ENCODE measurements around the gene LCN12.

Gene LCN12, protein sequence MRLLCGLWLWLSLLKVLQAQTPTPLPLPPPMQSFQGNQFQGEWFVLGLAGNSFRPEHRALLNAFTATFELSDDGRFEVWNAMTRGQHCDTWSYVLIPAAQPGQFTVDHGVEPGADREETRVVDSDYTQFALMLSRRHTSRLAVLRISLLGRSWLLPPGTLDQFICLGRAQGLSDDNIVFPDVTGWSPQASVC

DNA sequence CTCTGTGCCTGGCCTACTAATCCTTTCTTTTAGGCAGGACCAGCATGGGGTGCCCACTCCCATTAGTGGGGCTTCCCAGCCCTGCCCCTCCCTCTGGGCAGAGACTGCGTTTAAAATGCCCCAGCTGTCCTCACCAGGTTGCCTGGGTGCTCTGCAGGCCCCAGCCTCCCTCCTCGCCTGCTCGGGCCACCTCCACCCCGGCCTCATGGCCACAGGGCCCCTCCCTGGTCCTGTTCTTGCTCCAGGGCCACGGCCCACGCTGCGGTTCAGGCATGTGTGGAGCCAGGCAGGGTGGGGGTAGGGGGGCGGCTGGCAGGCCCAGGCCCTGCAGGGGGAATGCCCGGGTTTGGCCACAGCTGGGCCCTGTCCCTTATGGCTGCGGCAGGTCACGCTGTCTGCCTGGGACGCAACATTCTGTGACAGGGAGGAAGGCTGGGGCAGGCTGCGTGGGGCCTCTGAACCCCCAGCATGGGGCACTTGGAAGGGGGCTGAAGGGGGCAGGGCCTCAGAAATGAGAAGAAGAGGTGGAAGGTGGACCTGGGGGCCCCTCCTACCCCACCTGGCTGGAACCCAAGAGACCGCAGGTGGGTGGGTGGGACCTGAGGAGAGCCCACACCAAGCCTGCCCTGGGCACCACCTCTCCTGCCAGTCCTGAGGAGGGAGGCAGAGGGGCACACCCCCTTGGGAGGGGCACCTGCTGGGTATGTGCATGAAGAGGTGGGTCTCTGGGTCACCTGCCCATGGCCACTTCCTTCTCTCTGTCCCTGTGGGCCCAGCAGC, at the start of gene LCN12:
TSS of gene LCN12 (plus strand) at position 733 of the 780 bp plus-strand sequence. CDS start 55 bp downstream, outside the sequence.
- DNase-seq: no peak

DNA sequence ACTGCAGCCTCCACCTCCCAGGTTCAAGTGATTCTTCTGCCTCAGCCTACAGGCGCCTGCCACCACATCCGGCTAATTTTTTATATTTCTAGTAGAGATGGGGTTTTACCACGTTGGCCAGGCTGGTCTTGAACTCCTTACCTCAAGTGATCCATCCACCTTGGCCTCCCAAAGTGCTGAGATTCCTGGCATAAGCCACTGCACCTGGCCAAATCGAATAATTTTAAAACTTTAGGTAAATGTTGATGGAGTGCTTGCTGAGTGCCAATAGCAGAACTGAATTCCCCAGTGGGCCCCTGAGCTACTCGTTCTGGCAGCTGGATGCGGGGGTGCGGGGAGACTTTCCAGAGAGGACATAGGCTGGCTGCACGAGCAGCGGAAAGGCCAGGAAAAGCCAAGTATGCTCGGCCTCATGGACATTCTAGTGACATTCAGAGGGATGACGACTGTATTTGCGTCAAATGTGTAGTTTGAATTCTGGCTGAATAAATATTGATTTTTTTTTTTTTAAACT, 49.0 kb upstream of the LCN12 start:
- DNase-seq: no peak

DNA sequence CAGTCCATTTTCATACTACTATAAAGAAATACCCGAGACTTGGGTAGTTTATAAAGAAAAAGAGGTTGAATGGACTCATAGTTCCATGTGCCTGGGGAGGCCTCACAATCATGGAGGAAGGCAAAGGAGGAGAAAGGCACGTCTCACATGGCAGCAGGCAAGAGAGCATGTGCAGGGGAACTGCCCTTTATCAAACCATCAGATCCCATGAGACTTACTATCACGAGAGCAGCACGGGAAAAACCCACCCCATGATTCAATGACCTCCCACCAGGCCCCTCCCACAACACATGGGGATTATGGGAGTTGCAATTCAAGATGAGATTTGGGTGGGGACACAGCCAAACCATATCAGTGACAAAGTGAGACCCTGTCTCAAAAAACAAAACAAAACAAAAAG, 45.8 kb upstream of the LCN12 start:
- DNase-seq: no peak

DNA sequence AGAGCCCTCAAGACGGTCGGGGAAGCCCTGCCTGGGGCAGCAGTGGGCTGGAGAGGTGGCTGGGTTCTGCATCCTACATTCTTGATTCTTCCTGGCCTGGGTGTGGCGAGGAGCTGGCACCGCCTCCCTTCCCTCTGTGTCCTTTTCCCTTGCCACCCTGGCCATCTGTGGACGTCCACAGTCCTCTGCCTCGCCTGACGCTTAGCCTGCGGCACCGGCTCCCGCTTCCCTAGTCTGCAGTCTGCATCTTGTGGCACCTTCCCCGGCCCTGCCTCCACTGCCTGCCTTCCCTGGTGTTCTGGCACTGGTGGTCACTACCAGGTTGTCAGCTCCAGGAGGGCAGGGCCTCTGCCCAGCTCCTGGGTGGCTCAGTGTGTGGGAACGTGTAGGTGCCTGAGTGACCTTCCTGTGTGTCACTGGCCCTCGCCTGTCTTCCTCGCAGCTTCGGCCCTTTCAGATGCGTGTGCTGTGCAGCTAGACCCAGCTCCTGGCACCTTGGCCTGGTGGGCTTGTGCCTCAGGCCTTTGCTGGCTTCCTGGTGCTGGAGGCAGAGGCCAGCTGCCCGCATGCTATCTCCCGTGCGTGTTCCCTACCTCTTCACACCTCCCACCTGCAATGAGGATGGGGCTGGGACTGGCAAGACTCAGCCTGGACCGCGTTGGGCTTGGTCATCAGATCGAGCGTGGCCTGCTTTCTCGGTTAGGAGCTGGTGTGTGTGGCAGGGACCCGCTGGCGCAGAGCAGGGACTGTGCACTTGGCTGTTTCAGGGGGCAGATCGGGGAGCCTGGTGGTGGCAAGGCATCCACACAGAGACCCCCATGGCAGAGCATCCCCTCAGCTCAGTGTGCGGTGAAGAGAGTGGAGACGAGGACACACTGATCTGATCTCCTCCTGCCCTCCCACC, 44.8 kb upstream of the LCN12 start:
- no peak for DNase-seq

DNA sequence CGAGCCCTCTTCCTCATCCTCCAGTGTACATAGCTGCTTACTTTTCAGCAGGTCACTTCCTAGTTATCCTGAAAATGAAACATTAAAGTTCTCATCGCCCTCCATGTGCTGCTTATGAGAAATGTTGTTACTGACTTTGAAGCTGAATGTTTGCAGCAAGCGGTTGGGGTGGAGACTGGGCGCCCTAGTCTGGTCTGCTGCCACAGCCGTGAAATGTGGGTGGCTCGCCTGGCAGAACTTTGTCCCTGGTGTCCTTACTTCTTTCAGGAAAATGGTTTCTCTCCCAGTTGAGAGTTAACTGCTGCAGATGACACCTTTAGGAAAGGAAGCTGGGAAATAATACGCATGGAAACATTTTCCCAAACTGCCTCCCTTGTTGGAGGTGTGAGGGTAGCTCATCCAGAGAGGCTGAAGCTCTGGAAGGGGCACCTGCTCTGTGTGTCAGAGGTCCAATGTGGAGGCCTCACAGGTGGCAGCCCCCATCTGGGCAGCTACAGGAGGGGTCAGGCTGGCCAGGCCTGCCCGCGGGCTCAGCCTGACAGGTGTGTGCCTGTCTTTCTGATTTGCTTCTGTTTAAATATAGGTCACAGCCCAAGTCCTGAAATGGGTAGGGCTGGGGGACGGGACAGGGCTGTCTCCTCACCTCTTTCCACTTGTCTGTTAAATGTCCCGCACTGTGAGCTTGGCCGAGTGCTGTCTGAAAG, 41.7 kb upstream of the LCN12 start:
- DNase-seq: no peak

DNA sequence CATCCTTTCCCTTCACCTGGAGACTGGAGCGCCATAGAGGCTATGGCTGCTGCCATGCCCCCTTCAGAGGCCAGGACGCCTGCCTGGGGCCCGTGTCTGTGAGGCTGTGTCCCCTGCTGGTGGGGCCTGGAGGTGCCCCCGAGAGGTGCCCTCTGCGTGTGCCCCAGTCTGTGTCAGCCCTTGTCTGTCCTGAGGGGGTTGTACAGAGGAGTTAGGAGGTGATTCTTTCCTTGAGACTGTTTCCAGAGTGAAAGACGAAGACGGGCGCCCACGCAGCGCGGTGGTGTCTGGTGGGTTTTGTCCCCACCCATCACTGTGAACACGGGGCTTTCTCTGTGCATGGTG, 41.2 kb upstream of the LCN12 start:
- no peak for DNase-seq

DNA sequence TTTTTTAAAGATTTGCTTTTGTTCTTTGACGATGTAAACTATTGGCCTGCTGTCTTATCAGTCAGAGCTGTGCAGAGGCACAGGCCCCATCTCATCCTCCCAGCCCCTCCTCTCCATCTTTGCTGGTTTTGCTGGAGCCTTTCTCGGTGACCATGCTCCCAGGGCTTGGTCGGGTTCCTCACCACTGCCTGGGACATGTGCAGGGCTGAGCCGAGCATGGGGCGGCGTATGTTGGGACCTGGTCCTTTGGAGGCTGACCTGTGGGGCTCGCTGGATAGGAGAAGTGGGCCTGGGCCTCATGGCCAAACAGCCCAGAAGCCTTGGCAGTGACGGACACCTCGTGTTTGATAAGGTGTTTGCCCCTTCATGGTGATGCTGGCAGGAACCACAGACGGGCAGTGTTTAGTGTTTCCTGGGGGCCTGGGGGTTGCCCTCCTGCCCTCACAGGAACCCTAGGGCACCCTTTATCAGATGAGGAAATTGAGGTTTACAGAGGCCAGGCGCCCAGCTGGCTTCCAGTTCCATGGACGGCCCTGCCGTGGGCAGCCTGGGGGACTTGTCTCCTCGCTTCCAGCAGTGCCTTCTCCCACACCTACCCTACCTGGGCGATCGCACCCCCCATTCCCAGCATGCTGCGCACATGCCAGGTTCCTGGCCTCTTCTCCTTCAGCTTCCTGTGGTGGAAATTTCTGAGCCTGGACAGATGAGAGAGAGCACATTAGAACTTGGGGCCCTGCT, 38.2 kb upstream of the LCN12 start:
- DNase-seq: no peak

DNA sequence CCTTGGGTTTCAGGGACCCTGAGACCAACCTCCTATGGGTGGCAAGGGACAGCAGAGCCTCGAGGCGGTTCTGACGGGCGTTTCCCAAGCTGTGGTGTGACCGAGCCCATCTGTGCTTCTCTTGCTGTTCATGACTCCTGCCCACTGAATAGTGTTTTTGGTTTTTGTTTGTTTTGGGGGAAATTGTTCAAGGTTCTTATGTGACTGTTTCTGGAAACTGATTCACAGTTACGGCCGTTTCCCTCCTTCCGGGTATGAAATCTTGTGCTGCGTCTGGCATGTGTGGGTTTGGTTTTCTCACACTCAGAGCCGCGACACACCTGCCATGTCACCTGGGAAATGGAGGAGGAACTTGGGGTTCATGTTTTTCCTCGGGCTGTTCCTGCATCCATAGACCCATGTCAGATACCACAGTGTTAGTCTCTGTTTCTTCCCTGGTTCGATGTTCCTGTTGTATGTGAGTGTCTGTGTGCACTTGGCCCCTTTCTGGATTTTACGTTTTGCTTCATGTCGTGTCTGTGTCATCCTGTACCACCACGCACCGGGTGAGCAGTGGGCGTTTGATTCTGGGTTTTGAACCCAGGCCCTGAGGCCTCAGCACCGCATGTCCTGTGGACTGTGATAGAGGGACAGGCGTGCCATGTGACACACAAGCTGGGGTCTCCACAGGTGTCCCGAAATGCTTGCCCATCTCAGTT, 36.3 kb upstream of the LCN12 start:
- DNase-seq: no peak

DNA sequence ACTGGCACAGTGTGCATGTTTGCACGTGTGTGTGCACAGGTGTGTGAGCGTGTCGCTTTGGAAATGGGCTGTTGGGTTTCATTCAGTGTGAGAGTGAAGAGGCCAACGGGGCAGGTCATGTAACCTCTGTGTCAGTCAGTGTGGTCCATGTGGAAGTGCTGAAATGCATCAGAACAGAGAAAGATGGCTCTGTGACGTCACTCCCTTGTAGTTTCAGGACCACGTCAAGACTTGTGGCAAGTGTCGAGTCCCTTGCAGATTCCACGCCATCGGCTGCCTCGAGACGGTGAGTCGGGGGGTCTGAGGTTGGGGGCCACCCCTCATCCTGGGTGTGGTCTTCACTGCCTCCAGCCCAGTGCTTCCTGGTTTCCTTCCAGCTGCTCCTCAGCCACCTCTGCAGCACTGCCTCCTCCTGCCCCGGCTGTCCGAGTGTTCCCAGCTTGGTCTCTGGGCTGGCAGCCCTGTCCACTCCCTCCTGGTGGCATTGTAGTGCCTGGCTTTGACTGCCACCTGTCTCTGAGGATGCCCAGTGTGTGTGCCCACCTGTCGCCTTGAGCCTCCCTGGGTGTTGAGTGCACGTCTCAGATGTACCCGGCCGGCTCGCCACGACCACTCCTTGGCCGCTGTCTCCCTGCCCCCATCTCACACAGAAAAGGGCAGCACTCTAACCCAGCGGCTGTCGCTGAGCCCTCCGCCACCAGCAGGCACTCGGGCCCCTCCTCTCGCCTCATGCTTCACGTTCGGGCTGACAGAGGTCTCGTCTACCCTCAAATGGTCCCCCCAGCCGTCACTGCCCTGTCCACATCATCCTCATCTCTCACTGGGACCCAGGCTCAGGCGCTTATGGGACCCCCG, 35.5 kb upstream of the LCN12 start:
- no peak for DNase-seq

DNA sequence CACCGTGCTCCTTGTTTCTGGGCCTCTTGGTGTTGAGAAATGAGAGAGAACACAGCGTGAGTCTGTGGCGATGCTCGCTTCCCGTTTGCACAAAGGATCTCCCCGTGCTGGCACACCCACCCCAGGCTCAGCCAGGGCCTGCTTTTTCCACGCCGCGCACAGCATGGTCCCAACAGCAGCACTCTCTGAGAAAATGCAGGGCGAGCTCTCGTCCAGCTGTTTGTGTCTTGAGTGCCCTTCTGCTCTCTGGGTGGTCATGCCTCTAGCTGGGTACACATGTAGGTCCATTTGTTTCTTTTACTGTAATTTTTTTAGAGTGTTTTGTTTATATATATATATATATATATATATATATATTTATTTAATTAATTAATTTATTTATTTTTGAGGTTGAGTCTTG, 34.2 kb upstream of the LCN12 start:
- DNase-seq: no peak

DNA sequence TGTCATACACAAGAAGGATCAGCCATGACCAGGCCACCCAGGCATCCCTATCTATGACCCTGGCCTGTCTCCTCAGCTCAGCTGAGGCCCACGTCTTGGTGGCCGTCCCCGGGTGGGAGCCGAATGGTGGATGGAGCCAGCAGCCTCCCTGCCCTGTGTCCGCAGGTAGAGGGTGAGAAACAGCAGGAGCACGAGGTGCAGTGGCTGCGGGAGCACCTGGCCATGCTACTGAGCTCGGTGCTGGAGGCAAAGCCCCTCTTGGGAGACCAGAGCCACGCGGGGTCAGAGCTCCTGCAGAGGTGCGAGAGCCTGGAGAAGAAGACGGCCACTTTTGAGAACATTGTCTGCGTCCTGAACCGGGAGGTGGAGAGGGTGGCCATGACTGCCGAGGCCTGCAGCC, 32.0 kb upstream of the LCN12 start:
- no peak for DNase-seq

DNA sequence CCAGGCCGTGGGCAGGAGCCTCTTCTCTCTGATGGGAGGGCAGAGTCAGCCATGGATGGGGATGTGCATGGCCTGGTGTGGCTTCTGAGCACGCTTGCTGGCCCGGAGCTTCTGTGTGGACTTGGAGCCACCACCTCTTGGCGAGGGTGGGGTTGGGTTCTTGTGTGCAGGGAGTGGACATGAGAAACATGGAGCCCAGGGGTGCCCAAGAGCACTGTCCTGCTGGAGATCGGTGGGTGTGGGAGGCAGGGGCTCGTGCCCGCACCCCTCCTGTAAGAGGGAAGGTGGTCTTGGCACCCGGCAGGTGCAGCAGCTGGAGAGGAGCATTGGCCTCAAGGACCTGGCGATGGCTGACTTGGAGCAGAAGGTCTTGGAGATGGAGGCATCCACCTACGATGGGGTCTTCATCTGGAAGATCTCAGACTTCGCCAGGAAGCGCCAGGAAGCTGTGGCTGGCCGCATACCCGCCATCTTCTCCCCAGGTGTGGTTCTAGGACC, 31.3 kb upstream of the LCN12 start:
- DNase-seq: no peak

DNA sequence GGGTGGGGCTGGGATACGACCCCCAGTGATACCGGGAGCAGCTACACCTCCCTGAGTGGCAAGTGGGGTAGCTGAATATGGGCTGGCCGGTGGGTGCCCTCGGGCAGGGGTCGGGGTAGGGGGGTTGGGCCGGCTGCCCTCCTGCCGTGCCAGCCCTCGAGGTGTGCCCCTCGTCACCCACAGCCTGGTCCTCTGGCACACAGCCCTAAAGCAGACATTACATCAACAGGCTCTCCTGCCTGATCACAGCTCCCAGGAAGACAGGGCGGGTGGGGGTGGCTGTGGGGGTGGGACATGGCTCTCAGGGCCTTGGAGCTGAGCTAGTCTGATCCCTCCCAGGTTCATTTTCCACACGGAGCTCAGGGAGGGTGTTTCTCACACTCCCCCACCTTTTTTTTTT, 30.8 kb upstream of the LCN12 start:
- DNase-seq: no peak

DNA sequence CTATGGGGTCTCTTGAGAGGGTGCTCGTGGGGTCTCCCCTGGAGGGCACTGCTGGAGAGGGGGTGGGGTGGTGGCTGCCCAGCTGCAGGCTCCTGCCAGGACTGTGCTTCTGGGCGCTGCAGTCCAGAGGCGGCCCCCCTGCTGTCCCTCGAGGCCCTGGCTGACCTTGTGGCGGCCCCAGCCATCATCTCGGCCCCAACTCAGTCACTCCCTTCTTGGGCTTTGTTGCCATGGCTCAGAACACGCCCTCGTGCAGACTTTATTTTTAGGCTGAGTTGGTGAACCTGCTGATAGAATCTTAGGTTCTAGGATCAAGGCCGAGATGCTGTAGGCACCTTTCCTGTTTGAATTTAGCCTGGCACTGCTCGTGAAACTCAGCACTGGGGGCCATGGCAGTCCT, 30.4 kb upstream of the LCN12 start:
- no peak for DNase-seq

DNA sequence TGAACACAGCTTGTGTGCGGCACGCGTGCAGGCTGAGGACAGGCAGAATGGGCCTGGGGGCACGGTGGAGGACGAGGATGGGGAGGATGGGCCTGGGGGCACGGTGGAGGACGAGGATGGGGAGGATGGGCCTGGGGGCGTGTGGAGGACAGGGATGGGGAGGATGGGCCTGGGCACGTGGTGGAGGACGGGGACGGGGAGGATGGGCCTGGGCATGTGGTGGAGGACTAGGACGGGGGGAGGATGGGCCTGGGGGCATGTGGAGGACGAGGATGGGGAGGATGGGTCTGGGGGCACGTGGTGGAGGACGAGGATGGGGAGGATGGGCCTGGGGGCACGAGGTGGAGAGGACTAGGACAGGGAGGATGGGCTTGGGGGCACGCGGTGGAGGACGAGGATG, 29.5 kb upstream of the LCN12 start:
- no peak for DNase-seq

DNA sequence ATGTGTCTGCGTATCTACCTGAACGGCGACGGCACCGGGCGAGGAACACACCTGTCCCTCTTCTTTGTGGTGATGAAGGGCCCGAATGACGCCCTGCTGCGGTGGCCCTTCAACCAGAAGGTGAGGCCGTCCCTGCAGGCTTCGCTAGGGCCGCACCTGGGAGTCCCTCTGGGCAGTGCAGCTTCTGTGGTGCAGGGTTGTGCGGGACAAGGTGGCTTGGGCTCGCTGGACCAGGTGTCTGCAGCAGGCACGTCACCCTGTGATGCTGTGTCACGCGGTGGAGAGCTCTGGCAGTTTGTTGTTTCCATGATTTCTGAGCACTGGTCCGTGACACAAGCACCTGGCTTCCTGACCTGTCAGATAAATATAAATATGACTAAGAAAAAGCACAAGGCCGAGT, 28.2 kb upstream of the LCN12 start:
- DNase-seq: no peak

DNA sequence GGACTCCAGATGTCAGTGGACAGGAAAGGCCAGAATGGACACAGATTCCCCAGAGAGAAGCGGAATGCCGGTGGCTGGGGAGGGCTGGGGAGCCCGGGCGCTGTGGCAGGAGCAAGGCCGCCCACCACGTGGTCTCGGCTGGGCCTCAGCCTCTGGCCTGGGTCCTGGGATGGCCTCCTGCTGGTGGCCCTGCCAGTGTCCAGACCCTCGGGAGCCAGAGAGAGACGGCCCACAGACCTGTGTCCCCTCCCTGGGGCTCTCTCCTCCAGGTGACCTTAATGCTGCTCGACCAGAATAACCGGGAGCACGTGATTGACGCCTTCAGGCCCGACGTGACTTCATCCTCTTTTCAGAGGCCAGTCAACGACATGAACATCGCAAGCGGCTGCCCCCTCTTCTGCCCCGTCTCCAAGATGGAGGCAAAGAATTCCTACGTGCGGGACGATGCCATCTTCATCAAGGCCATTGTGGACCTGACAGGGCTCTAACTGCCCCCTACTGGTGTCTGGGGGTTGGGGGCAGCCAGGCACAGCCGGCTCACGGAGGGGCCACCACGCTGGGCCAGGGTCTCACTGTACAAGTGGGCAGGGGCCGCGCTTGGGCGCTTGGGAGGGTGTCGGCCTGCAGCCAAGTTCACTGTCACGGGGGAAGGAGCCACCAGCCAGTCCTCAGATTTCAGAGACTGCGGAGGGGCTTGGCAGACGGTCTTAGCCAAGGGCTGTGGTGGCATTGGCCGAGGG, 26.5 kb upstream of the LCN12 start:
- DNase-seq: no peak

DNA sequence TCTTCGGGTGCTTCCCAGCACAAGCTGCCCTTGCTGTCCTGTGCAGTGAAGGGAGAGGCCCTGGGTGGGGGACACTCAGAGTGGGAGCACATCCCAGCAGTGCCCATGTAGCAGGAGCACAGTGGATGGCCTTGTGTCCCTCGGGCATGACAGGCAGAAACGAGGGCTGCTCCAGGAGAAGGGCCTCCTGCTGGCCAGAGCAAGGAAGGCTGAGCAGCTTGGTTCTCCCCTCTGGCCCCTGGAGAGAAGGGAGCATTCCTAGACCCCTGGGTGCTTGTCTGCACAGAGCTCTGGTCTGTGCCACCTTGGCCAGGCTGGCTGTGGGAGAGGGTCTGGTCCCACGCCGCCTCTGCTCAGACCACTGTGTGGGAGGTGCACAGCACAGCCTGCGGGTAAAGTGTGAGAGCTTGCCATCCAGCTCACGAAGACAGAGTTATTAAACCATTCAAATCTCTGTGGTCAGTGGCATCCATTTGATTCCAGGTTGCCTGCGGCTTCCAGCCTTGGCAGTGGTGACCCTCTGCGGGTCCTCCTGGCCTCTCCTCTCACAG, 25.8 kb upstream of the LCN12 start:
- DNase-seq: no peak

DNA sequence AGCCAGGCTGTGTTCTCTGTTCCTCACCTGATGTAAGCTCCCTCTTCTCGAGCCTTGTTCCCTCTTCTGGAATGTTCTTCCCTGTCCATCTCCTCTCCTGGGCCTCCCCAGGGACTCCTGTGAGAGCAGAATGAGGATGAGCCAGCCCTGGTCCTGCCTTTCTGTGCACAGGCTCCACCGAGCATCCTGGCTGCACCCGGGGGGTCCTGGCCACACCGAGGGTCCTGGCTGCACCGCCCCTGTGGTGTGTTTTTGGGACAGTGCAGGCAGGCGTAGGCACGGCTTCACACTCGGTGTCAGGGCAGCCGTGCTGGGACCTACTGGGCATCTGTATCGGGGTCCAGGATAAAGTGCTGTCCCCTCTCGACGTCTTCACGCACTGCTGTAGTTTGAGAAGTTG, 25.3 kb upstream of the LCN12 start:
- DNase-seq: no peak

Data from NCI-H1092 (cell line).